AG04450 (cell line): ENCODE data around the gene VTCN1. TPM values are rescaled to one million over a fixed set of nuclear protein-coding genes. Genes with fewer than 3 reads are reported as not detected.

Source experiments
- CTCF ChIA-PET: fragments of 300-600, 350-600 bp; formaldehyde crosslinking; extraction: SDS; loops from one replicate; lab custom pipeline; 2022; ENCODE audit warnings: antibody characterized with exemption, inconsistent platforms; lab: Charles Lee
- POLR2A ChIA-PET: fragments of 350-600 bp; formaldehyde crosslinking; extraction: SDS; loops from one replicate; lab custom pipeline; 2021; ENCODE audit warnings: antibody characterized with exemption, inconsistent platforms; lab: Yijun Ruan, JAX
- DNase-seq: peaks from one replicate; pipeline ENCODE4 v3.0.0-alpha.2; 2011; ENCODE audit warnings: low read depth, low spot score
- H3K27ac ChIP-seq: one replicate; pipeline ENCODE4 v1.5.1; 2012; ENCODE audit warnings: low read depth, low read length, control low read depth
- H3K27me3 ChIP-seq: one replicate; pipeline ENCODE4 v1.6.0; 2012; ENCODE audit warnings: low read length; ENCODE audit not compliant: control insufficient read depth, insufficient read depth
- H3K4me3 ChIP-seq: 2 replicates; pipeline ENCODE4 v1.5.1; 2011; ENCODE audit warnings: mild to moderate bottlenecking, low read depth, low read length, control low read depth
- H3K9me3 ChIP-seq: 2 replicates; pipeline ENCODE4 v1.5.1; 2012; ENCODE audit warnings: low read length; ENCODE audit not compliant: control insufficient read depth, insufficient read depth
- polyA plus RNA-seq: library from polyadenylated mRNA; depleted of rRNA; stranded (reverse); fragments of >200 nt; gene quantifications from 2 replicates; pipeline ENCODE4 v1.2.3, GENCODE V29; 2011
- TF ChIP-seq, protein P1 (sequence below): IDR thresholded peaks from 2 replicates; pipeline ENCODE4 v1.5.1; 2011; ENCODE audit warnings: low read depth, low read length, control low read depth, inconsistent platforms

Gene VTCN1
- polyA plus RNA-seq, 1 experiment: not detected

DNA sequence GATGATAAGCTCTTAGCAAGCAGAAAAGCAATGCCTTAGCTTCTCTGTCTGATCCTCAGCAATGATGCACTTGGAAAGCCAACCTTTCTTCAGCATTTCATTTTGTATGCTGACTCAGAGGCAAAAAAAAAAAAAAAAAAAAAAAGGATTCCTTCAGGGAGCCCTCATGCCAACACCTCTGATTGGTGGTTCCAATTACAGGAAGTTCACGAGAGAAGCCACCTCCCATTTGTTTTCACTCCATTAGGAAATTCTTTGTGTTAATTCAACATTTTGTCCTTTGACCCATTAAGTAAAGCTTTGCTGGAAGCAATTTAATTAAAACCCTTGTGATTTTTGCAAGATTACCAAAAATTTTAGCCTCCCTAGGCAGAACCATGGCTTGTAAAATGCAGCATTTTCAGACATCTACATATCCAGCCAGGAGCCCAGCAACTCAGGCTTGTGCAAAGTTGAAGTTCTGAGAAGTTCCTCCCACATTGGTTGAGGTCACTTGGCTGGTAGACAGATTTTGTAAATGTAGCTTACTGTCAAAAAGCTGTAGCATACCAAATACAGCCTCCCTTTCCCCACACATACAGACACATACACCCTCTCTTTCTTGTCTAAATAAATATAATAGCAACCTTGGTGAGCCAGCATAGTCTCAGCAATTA is 27.1 kb upstream of the VTCN1 start:
- no peak overlapping the region for H3K4me3 ChIP-seq
- ChIA-PET POLR2A (no interaction called here), CTCF (interaction anchor here (0.6 to 0.8 kb wide), 3 partner anchors 12 to 512 kb away, joined by 3 to 7 read pairs (median 3); no protein-coding TSS in a partner anchor)
- H3K9me3 ChIP-seq: no peaks in the 10 kb centered on the region
- DNase-seq: no peak
- TF ChIP-seq, protein P1, sequence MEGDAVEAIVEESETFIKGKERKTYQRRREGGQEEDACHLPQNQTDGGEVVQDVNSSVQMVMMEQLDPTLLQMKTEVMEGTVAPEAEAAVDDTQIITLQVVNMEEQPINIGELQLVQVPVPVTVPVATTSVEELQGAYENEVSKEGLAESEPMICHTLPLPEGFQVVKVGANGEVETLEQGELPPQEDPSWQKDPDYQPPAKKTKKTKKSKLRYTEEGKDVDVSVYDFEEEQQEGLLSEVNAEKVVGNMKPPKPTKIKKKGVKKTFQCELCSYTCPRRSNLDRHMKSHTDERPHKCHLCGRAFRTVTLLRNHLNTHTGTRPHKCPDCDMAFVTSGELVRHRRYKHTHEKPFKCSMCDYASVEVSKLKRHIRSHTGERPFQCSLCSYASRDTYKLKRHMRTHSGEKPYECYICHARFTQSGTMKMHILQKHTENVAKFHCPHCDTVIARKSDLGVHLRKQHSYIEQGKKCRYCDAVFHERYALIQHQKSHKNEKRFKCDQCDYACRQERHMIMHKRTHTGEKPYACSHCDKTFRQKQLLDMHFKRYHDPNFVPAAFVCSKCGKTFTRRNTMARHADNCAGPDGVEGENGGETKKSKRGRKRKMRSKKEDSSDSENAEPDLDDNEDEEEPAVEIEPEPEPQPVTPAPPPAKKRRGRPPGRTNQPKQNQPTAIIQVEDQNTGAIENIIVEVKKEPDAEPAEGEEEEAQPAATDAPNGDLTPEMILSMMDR: no peak
- H3K27ac ChIP-seq: no peak overlapping the region
- H3K27me3 ChIP-seq: peaks cover 4% of the 10 kb centered on the region

DNA sequence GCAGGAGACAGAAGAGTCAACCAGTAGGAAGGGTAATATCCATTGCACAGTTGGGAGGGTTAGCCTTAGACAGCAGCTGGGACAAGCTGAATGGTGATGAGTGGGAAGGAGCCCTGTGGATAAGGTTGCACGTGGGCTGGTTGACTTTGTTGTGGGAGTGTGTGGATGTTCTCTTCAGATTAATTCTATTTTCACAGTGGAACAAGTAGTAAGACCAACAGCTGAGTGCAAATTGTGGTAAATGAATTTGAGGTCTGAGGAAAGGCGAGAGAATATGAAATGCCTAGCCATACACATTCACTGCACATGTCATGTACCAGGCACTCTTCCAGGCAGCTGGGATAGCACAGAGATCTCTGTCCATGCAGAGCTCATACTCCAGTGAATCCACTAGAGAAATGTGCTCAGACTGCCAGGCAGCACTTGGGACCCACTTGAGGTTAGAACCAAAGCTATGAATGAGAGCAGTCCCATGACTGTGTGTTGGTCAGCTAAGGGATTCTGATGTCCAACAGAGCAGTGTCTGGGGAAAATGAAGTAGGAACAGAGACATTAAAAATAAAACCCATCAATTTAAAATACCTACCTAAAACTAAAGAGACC is 25.2 kb upstream of the VTCN1 start:
- Histone ChIP-seq H3K27me3 (no peaks in the 10 kb centered on the region), H3K4me3 (no peak overlapping the region), H3K9me3 (no peaks in the 10 kb centered on the region), H3K27ac (no peak overlapping the region)
- TF ChIP-seq, protein P1: no peak
- ChIA-PET POLR2A (no interaction called here), CTCF (no interaction called here)
- no peak for DNase-seq

DNA sequence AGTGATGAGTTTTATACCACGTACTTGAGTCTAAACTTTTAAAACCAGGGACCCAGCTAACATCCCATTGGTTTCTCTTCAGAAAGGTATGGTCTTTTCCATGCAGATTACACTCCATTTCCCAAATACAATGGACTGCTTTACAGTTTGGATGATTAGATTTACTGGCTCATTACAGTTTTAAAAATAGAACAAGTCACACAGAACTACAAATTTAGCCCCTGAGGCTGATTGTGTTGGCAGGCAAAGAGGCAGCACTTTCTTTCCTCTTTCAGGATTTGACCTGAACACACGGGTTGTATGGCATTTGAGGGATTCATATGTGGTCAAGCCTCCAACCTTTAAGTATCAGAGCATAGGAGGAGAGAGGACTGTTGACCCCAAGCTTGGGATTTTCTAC is 21.8 kb upstream of the VTCN1 start:
- Histone ChIP-seq H3K27me3 (peaks cover 2% of the 10 kb centered on the region), H3K4me3 (no peak overlapping the region), H3K27ac (no peak overlapping the region), H3K9me3 (no peaks in the 10 kb centered on the region)
- TF ChIP-seq, protein P1: no peak
- POLR2A ChIA-PET: no interaction called here
- DNase-seq: no peak
- CTCF ChIA-PET: interaction anchor here (1.3 kb wide), 1 partner anchor 171 kb away, joined by 3 read pairs; no protein-coding TSS in a partner anchor

DNA sequence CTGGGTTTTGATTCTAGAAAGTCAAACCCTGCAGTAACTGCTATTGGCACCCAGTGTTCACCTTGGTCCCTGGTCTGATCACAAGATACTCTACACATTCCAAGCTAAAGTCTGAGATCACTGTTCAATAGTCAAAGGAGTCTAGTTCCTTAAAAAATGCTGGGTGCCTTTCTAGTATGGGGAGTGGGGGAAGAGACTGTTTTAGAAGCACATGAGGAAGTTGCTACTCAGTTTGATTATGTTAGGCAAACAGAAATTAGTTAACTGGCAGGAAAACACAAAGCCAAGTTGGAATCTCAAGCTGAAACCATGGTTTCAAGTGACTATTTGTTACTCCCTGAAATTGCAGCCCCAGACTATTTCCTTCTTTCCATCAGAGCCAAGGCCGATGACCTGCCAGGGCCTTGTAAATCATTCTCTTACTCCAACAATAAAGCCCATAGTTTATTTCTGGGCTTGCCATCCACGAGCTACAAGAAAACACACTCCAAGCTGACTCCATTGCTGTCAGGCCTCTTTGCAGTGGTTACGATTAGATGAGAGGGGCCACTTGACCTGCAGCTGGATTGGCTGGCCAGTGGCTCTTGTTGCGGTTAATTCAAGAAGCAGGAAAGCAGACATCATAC is 21.1 kb upstream of the VTCN1 start:
- DNase-seq: no peak
- POLR2A ChIA-PET: no interaction called here
- Histone ChIP-seq H3K27me3 (peaks cover 2% of the 10 kb centered on the region), H3K9me3 (no peaks in the 10 kb centered on the region), H3K27ac (no peak overlapping the region), H3K4me3 (no peak overlapping the region)
- TF ChIP-seq, protein P1: no peak
- CTCF ChIA-PET: interaction anchor here (1.3 kb wide), 1 partner anchor 170 kb away, joined by 3 read pairs; no protein-coding TSS in a partner anchor

DNA sequence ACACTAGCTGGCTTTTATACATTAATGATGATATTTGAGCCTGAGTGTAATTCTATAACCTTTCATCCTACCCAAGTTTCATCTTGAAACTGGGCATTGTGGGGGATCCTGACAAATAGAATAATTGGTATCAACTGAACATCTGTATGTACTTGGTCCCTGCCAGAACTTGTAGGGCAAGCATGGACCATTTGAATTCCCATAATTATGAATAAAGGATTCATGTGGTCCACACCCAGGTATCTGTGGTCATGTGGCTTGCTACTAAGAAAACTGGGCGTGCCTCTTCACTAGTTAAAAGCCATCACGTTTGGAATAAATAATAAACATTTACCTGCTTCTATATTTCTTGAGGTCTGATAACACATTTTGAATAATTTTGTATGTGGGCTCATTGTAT is 20.6 kb upstream of the VTCN1 start:
- peaks cover 2% of the 10 kb centered on the region for H3K27me3 ChIP-seq
- H3K27ac ChIP-seq: no peak overlapping the region
- POLR2A ChIA-PET: no interaction called here
- no peak for DNase-seq
- H3K4me3 ChIP-seq: no peak overlapping the region
- H3K9me3 ChIP-seq: no peaks in the 10 kb centered on the region
- TF ChIP-seq, protein P1: no peak
- CTCF ChIA-PET: interaction anchor here (1.3 kb wide), 1 partner anchor 169 kb away, joined by 3 read pairs; no protein-coding TSS in a partner anchor
